Nephron progenitor cell (in vitro differentiated cells): Measurements from ENCODE around the gene SEMA3F.

Experiments
- DNase-seq: peaks from one replicate; pipeline ENCODE4 v3.0.0; 2021
- H3K27ac Mint-ChIP-seq: 2 replicates; pipeline ENCODE4 v1.8.0; 2021; ENCODE audit warnings: mild to moderate bottlenecking, moderate library complexity, mixed read lengths
- H3K27me3 Mint-ChIP-seq: 2 replicates; pipeline ENCODE4 v1.8.0; 2021; ENCODE audit warnings: mild to moderate bottlenecking, low read depth, mixed read lengths; ENCODE audit not compliant: poor library complexity
- H3K36me3 Mint-ChIP-seq: 2 replicates; pipeline ENCODE4 v1.8.0; 2021; ENCODE audit warnings: low read depth, mixed read lengths
- H3K4me1 Mint-ChIP-seq: 2 replicates; pipeline ENCODE4 v1.8.0; 2021; ENCODE audit warnings: mixed read lengths
- H3K4me3 Mint-ChIP-seq: 2 replicates; pipeline ENCODE4 v1.8.0; 2021; ENCODE audit warnings: mild to moderate bottlenecking, moderate library complexity, mixed read lengths
- H3K9me3 Mint-ChIP-seq: 2 replicates; pipeline ENCODE4 v1.8.0; 2021; ENCODE audit warnings: mild to moderate bottlenecking, moderate library complexity, mixed read lengths
- CTCF ChIP-seq: fragments of 200-600 bp; sonication (generic); IDR thresholded peaks from 2 replicates; pipeline ENCODE4 v1.5.0; 2021; ENCODE audit warnings: antibody characterized with exemption

SEMA3F gene

DNA sequence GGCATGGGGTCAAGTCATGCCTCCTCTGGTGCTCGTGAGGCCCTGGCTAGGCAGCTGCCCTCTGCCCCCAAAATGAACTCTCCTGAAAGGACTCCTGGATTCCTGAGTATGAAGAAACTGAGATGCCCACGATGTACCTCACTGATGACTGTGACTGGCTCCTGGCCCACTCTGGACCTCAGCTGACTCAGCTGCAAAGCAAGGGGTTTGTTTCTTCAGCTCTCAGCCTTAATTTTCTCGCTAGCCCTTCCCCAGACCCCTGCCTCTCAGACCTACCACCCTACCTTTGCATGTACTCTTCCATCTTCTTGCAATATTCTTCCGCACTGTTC, 75.6 kb downstream of the SEMA3F start:
- no peak overlapping the region for H3K27ac Mint-ChIP-seq
- H3K4me3 Mint-ChIP-seq, result no peak overlapping the region
- no peak for DNase-seq
- no peaks in the 10 kb centered on the region for H3K9me3 Mint-ChIP-seq
- no peak for TF ChIP-seq CTCF
- H3K4me1 Mint-ChIP-seq, result peaks cover 72% of the 10 kb centered on the region
- H3K27me3 Mint-ChIP-seq, result peaks cover 14% of the 10 kb centered on the region
- no peaks in the 10 kb centered on the region for H3K36me3 Mint-ChIP-seq

DNA sequence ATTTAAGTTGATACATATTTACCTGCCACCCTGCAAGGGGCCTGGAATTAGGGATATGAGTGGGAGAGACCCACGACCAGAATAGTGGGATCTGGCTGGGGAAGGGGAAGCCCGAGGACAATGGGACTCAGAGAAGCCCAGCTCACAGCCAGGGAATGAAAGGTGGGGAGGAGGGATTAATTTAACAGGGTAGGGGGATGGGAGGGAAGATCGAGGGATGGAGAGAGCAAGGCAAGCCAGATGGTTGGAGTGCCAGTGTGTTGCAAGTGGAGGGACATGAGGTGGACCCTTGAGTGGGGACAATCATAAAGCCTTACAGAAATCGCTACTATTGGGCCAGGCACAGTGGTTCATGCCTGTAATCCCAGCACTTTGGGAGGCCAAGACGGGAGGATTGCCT, 76.5 kb downstream of the SEMA3F start:
- H3K27ac Mint-ChIP-seq, result no peak overlapping the region
- no peak for TF ChIP-seq CTCF
- no peaks in the 10 kb centered on the region for H3K36me3 Mint-ChIP-seq
- H3K27me3 Mint-ChIP-seq, result peaks cover 8% of the 10 kb centered on the region
- no peak overlapping the region for H3K4me3 Mint-ChIP-seq
- H3K4me1 Mint-ChIP-seq, result peaks cover 71% of the 10 kb centered on the region
- no peaks in the 10 kb centered on the region for H3K9me3 Mint-ChIP-seq
- DNase-seq, result no peak

DNA sequence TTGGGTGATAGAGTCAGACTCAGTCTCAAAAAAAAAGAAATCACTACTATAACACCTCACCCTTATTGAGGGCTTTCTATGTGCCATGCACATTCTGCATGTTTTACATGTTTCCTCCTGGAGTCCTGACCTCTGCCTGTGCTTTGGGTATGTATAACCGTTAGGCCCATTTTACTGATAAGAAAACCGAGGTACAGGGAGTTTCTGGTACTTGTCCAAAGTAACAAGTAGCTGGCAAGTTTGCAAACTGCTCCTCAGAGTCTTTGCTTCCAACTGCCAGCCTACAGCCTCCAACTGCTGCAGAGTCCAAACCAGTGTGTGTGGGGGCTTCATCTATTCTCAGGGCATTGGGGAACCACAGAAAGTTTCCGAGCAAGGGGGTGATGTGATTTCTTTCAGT, 77.2 kb downstream of the SEMA3F start:
- no peak for DNase-seq
- no peak overlapping the region for H3K27ac Mint-ChIP-seq
- peaks cover 74% of the 10 kb centered on the region for H3K4me1 Mint-ChIP-seq
- H3K4me3 Mint-ChIP-seq, result no peak overlapping the region
- peaks cover 3% of the 10 kb centered on the region for H3K27me3 Mint-ChIP-seq
- H3K9me3 Mint-ChIP-seq, result no peaks in the 10 kb centered on the region
- TF ChIP-seq CTCF, result no peak
- H3K36me3 Mint-ChIP-seq, result no peaks in the 10 kb centered on the region

DNA sequence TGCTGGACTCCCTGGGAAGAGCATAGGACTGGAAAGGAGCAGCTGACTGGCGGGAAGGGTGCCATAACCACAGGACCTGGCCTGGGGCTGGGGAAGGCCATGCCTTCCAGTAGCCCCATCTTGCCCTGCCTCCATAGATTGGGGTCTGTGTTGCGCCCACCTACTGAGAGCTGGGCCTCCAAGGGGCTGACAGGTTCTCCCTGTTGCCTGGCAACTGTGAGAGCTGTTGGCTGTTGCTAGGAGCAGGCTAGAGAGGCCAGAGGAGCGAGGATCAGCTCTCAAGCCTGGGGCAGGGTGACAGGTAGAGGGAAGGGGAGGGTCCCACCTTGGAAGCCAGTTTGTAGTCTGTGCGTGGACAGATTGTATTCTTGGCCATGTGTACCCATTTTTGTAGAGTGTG, 78.1 kb downstream of the SEMA3F start:
- H3K27ac Mint-ChIP-seq, result peak overlapping the region; percentile 87

DNA sequence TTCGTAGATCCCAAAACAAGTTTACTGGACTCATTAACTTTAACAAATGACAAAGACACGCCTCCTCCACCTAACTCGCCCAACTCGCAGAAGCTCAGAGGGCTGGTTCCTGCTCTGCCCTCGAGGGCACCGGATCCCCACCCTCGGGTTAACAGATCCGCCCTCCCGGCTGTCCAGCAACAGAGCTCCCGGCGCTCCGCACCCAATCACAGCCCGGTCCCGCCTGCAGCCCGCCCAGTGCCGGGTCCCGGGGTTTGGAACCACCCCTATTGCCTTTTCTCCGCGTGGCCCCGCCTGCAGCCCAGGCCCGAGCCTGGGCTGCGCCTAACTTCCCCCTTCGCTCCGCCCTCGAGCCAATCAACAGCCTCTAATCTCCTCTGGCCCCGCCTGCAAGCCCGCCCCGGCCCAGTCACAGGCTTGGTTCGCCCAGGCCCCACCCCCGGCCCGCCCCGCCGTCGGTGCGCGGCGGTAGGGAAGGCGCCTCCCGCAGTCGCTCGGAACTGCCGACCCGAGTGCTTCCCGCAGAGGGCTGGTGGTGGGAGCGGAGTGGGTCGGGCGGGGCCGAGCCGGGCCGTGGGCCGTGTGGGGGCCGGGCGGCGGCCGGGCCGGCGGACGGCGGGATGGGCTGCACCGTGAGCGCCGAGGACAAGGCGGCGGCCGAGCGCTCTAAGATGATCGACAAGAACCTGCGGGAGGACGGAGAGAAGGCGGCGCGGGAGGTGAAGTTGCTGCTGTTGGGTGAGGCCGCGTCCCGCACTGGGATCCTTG, 80.8 kb downstream of the SEMA3F start, which contains the start of gene GNAI2:
GNAI2 (plus strand) TSS at position 489 of the 768 bp plus-strand sequence; CDS start at position 621, 132 bp downstream.
- TF ChIP-seq CTCF, result no peak
- Mint-ChIP-seq H3K4me3 (peak within 1 kb of the TSS; percentile 94), H3K36me3 (no peaks in the 10 kb centered on the region), H3K9me3 (no peaks in the 10 kb centered on the region), H3K27ac (peak within 1 kb of the TSS; percentile 90), H3K4me1 (peaks cover 79% of the 10 kb centered on the region), H3K27me3 (peaks cover 3% of the 10 kb centered on the region)
- DNase-seq, result peak; percentile 98

More for the DNA sequence above, 78.1 kb downstream of the SEMA3F start:
- Mint-ChIP-seq H3K36me3 (no peaks in the 10 kb centered on the region), H3K9me3 (no peaks in the 10 kb centered on the region), H3K4me1 (peaks cover 75% of the 10 kb centered on the region), H3K4me3 (peak overlapping the region; percentile 60), H3K27me3 (peaks cover 3% of the 10 kb centered on the region)
- TF ChIP-seq CTCF, result no peak
- DNase-seq, result no peak
